HepG2 (cell line): Measurements from ENCODE around the gene FN1. TPM values are rescaled to one million over a fixed set of nuclear protein-coding genes. Genes with fewer than 3 reads are reported as not detected.

Experiments
- ELF3 ChIP-seq: IDR thresholded peaks from 2 replicates; pipeline ENCODE4 v1.6.1; 2016; ENCODE audit warnings: missing genetic modification reagents, missing compliant biosample characterization
- FOXA3 ChIP-seq: IDR thresholded peaks from 2 replicates; pipeline ENCODE4 v1.6.1; 2016; ENCODE audit warnings: missing genetic modification reagents, missing compliant biosample characterization
- FOXJ3 ChIP-seq: sonication (generic); formaldehyde crosslinking; IDR thresholded peaks from 2 replicates; pipeline ENCODE4 v1.4.0; 2020; ENCODE audit warnings: missing genetic modification reagents, mild to moderate bottlenecking, borderline replicate concordance
- FOXK1 ChIP-seq: sonication (generic); formaldehyde crosslinking; IDR thresholded peaks from 2 replicates; pipeline ENCODE4 v1.4.0; 2020; ENCODE audit warnings: low read depth, missing genetic modification reagents, borderline replicate concordance
- GATAD2A ChIP-seq: IDR thresholded peaks from 2 replicates; pipeline ENCODE4 v1.6.1; 2016
- LCORL ChIP-seq, 2 experiments: fragments of 450-650 bp in 1 of 2; sonication (generic) in 1 of 2; formaldehyde crosslinking in 1 of 2; IDR thresholded peaks; 2 replicates each; pipeline versions ENCODE4 v1.5.0 to v1.6.1; 2017 to 2020; ENCODE audit warnings: antibody characterized with exemption in 1 of 2, missing genetic modification reagents in 1 of 2
- MED8 ChIP-seq: sonication (generic); formaldehyde crosslinking; IDR thresholded peaks from 2 replicates; pipeline ENCODE4 v1.8.1; 2023; ENCODE audit warnings: mild to moderate bottlenecking, missing genetic modification reagents; ENCODE audit not compliant: insufficient replicate concordance
- MXD3 ChIP-seq: IDR thresholded peaks from 2 replicates; pipeline ENCODE4 v1.6.1; 2016; ENCODE audit warnings: mild to moderate bottlenecking, missing biosample characterization, missing genetic modification reagents
- RAD21 ChIP-seq: fragments of 450-650 bp; formaldehyde crosslinking; IDR thresholded peaks from 2 replicates; pipeline ENCODE4 v1.5.0; 2020; ENCODE audit warnings: mild to moderate bottlenecking
- REPIN1 ChIP-seq: sonication (generic); formaldehyde crosslinking; IDR thresholded peaks from 2 replicates; pipeline ENCODE4 v1.8.0; 2022; ENCODE audit warnings: missing genetic modification reagents, low read depth, mild to moderate bottlenecking, borderline replicate concordance
- RXRB ChIP-seq: IDR thresholded peaks from 2 replicates; pipeline ENCODE4 v1.6.1; 2016; ENCODE audit warnings: borderline replicate concordance, missing genetic modification reagents, missing compliant biosample characterization
- TFDP2 ChIP-seq: sonication (generic); formaldehyde crosslinking; IDR thresholded peaks from 2 replicates; pipeline ENCODE4 v1.4.0; 2020; ENCODE audit warnings: missing genetic modification reagents
- ZNF337 ChIP-seq: sonication (generic); formaldehyde crosslinking; IDR thresholded peaks from 2 replicates; pipeline ENCODE4 v1.5.1; 2020; ENCODE audit warnings: missing genetic modification reagents, low read depth, mild to moderate bottlenecking, borderline replicate concordance
- ZNF362 ChIP-seq: sonication (generic); formaldehyde crosslinking; IDR thresholded peaks from 2 replicates; pipeline ENCODE4 v1.4.0; 2020; ENCODE audit warnings: missing genetic modification reagents, mild to moderate bottlenecking, borderline replicate concordance
- ZNF430 ChIP-seq: sonication (generic); formaldehyde crosslinking; IDR thresholded peaks from 2 replicates; pipeline ENCODE4 v1.9.0; 2021; ENCODE audit warnings: mild to moderate bottlenecking, missing genetic modification reagents
- ZNF503 ChIP-seq: sonication (generic); formaldehyde crosslinking; IDR thresholded peaks from 2 replicates; pipeline ENCODE4 v1.4.0; 2020; ENCODE audit warnings: missing genetic modification reagents
- ZNF619 ChIP-seq: sonication (generic); formaldehyde crosslinking; IDR thresholded peaks from 2 replicates; pipeline ENCODE4 v1.4.0; 2020; ENCODE audit warnings: mild to moderate bottlenecking, missing genetic modification reagents
- polyA plus RNA-seq, 8 experiments: library from polyadenylated mRNA; depleted of rRNA in 3 of 8; stranded (reverse) in 7 of 8; unstranded in 1 of 8; fragments of >200 nt; fragmentation: Illumina TruSeq in 4 of 8; extraction: Trizol in 4 of 8; gene quantifications; 2 replicates each; pipeline versions ENCODE4 v1.2.1 to v1.2.3, GENCODE V29; 2011 to 2016; ENCODE audit warnings: low read depth in 4 of 8, missing spikeins in 1 of 8, mixed read lengths in 1 of 8; ENCODE audit not compliant: insufficient read depth in 1 of 8
- total RNA-seq, 5 experiments: library from RNA; depleted of rRNA; stranded (reverse); fragments of >200 nt; fragmentation: Illumina TruSeq; extraction: Trizol; gene quantifications; 2 replicates each; pipeline ENCODE4 v1.2.3, GENCODE V29; 2016; ENCODE audit warnings: low read depth in 1 of 5
- TF ChIP-seq, protein P1 (sequence below): sonication (generic); formaldehyde crosslinking; IDR thresholded peaks from 2 replicates; pipeline ENCODE4 v1.4.0; 2020; ENCODE audit warnings: mild to moderate bottlenecking, missing genetic modification reagents, borderline replicate concordance

Gene FN1
- total and polyA plus RNA-seq, 2 of the 13 experiments (the other 11 are each of a cell fraction or from before 2014, with no cell fraction given), result 1,847 to 6,471 TPM

DNA sequence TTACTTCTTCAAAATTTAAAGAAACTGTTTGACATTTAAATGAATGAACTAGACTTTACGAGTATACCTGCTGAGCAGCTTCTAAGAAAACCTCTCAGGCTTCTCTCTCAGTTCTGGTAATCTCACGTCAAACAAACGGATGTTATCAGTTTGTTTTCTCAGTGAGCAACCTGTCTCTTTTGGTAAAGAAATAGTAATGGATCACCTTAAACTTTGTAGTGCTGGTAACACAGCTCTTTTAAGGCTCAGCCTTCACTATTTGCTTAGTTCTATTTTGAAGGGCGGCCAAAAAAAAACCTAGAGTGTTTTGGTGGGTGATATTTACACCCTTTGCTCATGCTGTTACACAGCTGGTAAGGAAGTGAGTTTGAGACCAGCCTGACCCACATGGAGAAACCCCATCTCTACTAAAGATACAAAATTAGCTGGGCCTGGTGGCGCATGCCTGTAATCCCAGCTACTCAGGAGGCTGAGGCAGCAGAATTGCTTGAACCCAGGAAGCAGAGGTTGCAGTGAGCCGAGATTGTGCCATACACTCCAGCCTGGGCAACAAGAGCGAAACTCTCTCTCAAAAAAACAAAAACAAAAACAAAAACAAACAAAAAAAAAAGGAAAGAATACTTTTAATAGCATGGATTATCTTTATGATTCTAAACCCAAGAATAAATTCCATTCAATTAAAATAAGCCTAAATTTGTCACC, 15.9 kb downstream of the FN1 start (continued):
- 0 out of 2 replicates have a peak, but pooled peaks have one; percentile 45 for TF ChIP-seq ZNF503 (CRISPR knock-in tag)
- peak; percentile 92 for TF ChIP-seq GATAD2A (CRISPR knock-in tag)
- 0 out of 2 replicates have a peak, but pooled peaks have one; percentile 6 for TF ChIP-seq RAD21
- TF ChIP-seq MXD3 (CRISPR knock-in tag), result no peak
- TF ChIP-seq MED8, result no peak
- 0 out of 2 replicates have a peak, but pooled peaks have one; percentile 25 for TF ChIP-seq TFDP2
- TF ChIP-seq ZNF362 (CRISPR knock-in tag), result peak; percentile 75; the same call in 1 of the 2 replicates
- TF ChIP-seq FOXA3, result peak; percentile 83
- TF ChIP-seq LCORL (IDR thresholded peaks at IDR 0.05), result no peak
- peak; percentile 73; the same call in 1 of the 2 replicates for TF ChIP-seq LCORL (CRISPR knock-in tag; IDR thresholded peaks at IDR 0.05)
- peak; percentile 61; the same call in 1 of the 2 replicates for TF ChIP-seq FOXJ3 (CRISPR knock-in tag)
- TF ChIP-seq, protein P1, sequence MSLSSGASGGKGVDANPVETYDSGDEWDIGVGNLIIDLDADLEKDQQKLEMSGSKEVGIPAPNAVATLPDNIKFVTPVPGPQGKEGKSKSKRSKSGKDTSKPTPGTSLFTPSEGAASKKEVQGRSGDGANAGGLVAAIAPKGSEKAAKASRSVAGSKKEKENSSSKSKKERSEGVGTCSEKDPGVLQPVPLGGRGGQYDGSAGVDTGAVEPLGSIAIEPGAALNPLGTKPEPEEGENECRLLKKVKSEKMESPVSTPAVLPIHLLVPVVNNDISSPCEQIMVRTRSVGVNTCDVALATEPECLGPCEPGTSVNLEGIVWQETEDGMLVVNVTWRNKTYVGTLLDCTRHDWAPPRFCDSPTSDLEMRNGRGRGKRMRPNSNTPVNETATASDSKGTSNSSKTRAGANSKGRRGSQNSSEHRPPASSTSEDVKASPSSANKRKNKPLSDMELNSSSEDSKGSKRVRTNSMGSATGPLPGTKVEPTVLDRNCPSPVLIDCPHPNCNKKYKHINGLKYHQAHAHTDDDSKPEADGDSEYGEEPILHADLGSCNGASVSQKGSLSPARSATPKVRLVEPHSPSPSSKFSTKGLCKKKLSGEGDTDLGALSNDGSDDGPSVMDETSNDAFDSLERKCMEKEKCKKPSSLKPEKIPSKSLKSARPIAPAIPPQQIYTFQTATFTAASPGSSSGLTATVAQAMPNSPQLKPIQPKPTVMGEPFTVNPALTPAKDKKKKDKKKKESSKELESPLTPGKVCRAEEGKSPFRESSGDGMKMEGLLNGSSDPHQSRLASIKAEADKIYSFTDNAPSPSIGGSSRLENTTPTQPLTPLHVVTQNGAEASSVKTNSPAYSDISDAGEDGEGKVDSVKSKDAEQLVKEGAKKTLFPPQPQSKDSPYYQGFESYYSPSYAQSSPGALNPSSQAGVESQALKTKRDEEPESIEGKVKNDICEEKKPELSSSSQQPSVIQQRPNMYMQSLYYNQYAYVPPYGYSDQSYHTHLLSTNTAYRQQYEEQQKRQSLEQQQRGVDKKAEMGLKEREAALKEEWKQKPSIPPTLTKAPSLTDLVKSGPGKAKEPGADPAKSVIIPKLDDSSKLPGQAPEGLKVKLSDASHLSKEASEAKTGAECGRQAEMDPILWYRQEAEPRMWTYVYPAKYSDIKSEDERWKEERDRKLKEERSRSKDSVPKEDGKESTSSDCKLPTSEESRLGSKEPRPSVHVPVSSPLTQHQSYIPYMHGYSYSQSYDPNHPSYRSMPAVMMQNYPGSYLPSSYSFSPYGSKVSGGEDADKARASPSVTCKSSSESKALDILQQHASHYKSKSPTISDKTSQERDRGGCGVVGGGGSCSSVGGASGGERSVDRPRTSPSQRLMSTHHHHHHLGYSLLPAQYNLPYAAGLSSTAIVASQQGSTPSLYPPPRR (CRISPR knock-in tag), result peak; percentile 74; the same call in 1 of the 2 replicates
- peak; percentile 72; the same call in 1 of the 2 replicates for TF ChIP-seq RXRB
- TF ChIP-seq ZNF337 (CRISPR knock-in tag), result no peak
- TF ChIP-seq ZNF430, result 0 out of 2 replicates have a peak, but pooled peaks have one; percentile 41
- TF ChIP-seq FOXK1, result peak; percentile 27; the same call in 1 of the 2 replicates
- TF ChIP-seq ZNF619 (CRISPR knock-in tag), result no peak
- peak; percentile 34; the same call in 1 of the 2 replicates for TF ChIP-seq ELF3 (CRISPR knock-in tag)
- no peak for TF ChIP-seq REPIN1
